Neural cell (in vitro differentiated cells): Measurements from ENCODE around the gene DOCK4. TPM values are rescaled to one million over a fixed set of nuclear protein-coding genes. Genes with fewer than 3 reads are reported as not detected.

ENCODE experiments used
- H2AFZ ChIP-seq: fragments of 200-600, 300-800 bp; sonication (generic), shearing (Covaris generic); 2 replicates; pipeline ENCODE4 v1.6.0; 2014; ENCODE audit warnings: low read depth, mild to moderate bottlenecking, antibody characterized with exemption, low read length, moderate library complexity
- H3F3A ChIP-seq: fragments of 200-600 bp; shearing (Covaris generic); 2 replicates; pipeline ENCODE4 v1.6.1; 2016; ENCODE audit warnings: mild to moderate bottlenecking, moderate library complexity, mixed read lengths, antibody characterized with exemption, low read length; ENCODE audit not compliant: insufficient read depth, poor library complexity, severe bottlenecking
- H3K27ac ChIP-seq: fragments of 200-600, 300-800 bp; sonication (generic), shearing (Covaris generic); 2 replicates; pipeline ENCODE4 v1.5.1; 2014; ENCODE audit warnings: mild to moderate bottlenecking, low read length, moderate library complexity
- H3K27me3 ChIP-seq: fragments of 300-800, 200-600 bp; sonication (generic), shearing (Covaris generic); 2 replicates; pipeline ENCODE4 v1.6.0; 2014; ENCODE audit warnings: mild to moderate bottlenecking, low read depth, low read length, moderate library complexity; ENCODE audit not compliant: insufficient read depth
- H3K36me3 ChIP-seq: fragments of 300-800, 200-600 bp; sonication (generic), shearing (Covaris generic); 2 replicates; pipeline ENCODE4 v1.5.1; 2014; ENCODE audit warnings: mild to moderate bottlenecking, antibody characterized with exemption, low read length, moderate library complexity; ENCODE audit not compliant: insufficient read depth
- H3K4me2 ChIP-seq: fragments of 300-800, 200-600 bp; sonication (generic), shearing (Covaris generic); 2 replicates; pipeline ENCODE4 v1.6.0; 2014; ENCODE audit warnings: mild to moderate bottlenecking, low read length
- H3K4me3 ChIP-seq: fragments of 300-800, 200-600 bp; sonication (generic), shearing (Covaris generic); 2 replicates; pipeline ENCODE4 v1.5.1; 2014; ENCODE audit warnings: mild to moderate bottlenecking, low read length, moderate library complexity
- H3K79me2 ChIP-seq: fragments of 200-600 bp; shearing (Covaris generic); replicated peaks from 2 replicates; pipeline ENCODE4 v1.6.0; 2014; ENCODE audit warnings: mild to moderate bottlenecking, low read length, moderate library complexity; ENCODE audit not compliant: insufficient read depth
- H3K9ac ChIP-seq: fragments of 300-800, 200-600 bp; sonication (generic), shearing (Covaris generic); 2 replicates; pipeline ENCODE4 v1.6.1; 2016; ENCODE audit warnings: mild to moderate bottlenecking, low read length, mixed read lengths
- H3K9me2 ChIP-seq: fragments of 200-600 bp; shearing (Covaris generic); 2 replicates; pipeline ENCODE4 v1.6.1; 2016; ENCODE audit warnings: mild to moderate bottlenecking, low read length, mixed read lengths; ENCODE audit not compliant: insufficient read depth
- H3K9me3 ChIP-seq: fragments of 200-600, 300-800 bp; sonication (generic), shearing (Covaris generic); 2 replicates; pipeline ENCODE4 v1.6.1; 2016; ENCODE audit warnings: mild to moderate bottlenecking, mixed run types, low read length, moderate library complexity, mixed read lengths
- H4K20me1 ChIP-seq: fragments of 200-600 bp; shearing (Covaris generic); 2 replicates; pipeline ENCODE4 v1.6.1; 2016; ENCODE audit warnings: mild to moderate bottlenecking, mixed run types; ENCODE audit not compliant: insufficient read depth
- EP300 ChIP-seq: fragments of 450-650 bp; conservative IDR thresholded peaks from 2 replicates; pipeline ENCODE4 v1.6.1; 2014; ENCODE audit warnings: antibody characterized with exemption, mild to moderate bottlenecking, moderate library complexity; ENCODE audit not compliant: poor library complexity, severe bottlenecking
- EZH2 ChIP-seq: fragments of 200-600, 300-800 bp; shearing (Covaris generic), sonication (generic); IDR thresholded peaks from 2 replicates; pipeline ENCODE4 v1.6.1; 2014; ENCODE audit warnings: antibody characterized with exemption, low read length, borderline replicate concordance, mild to moderate bottlenecking; ENCODE audit not compliant: insufficient read depth, poor library complexity, severe bottlenecking
- MXI1 ChIP-seq: fragments of 450-650 bp; conservative IDR thresholded peaks from 2 replicates; pipeline ENCODE4 v1.6.1; 2014; ENCODE audit warnings: antibody characterized with exemption, mild to moderate bottlenecking; ENCODE audit not compliant: poor library complexity, severe bottlenecking
- POLR2AphosphoS5 ChIP-seq: IDR thresholded peaks from 2 replicates; pipeline ENCODE4 v1.6.1; 2012
- RAD21 ChIP-seq: fragments of 450-650 bp; conservative IDR thresholded peaks from 2 replicates; pipeline ENCODE4 v1.6.1; 2014; ENCODE audit warnings: antibody characterized with exemption, mild to moderate bottlenecking, moderate library complexity
- SMC3 ChIP-seq: fragments of 450-650 bp; conservative IDR thresholded peaks from 2 replicates; pipeline ENCODE4 v1.6.1; 2014; ENCODE audit warnings: antibody characterized with exemption, mild to moderate bottlenecking, moderate library complexity; ENCODE audit not compliant: poor library complexity
- TAF1 ChIP-seq: IDR thresholded peaks from 2 replicates; pipeline ENCODE4 v1.6.1; 2012; ENCODE audit warnings: low read depth
- polyA plus RNA-seq: library from polyadenylated mRNA; depleted of rRNA; stranded (reverse); fragments of >200 nt; gene quantifications from 2 replicates; pipeline ENCODE4 v1.2.3, GENCODE V29; 2014
- TF ChIP-seq, protein P1 (sequence below): IDR thresholded peaks from 2 replicates; pipeline ENCODE4 v1.6.1; 2012; ENCODE audit warnings: borderline replicate concordance
- TF ChIP-seq, protein P2 (sequence below): fragments of 450-650 bp; IDR thresholded peaks from 2 replicates; pipeline ENCODE4 v1.5.1; 2014; ENCODE audit warnings: antibody characterized with exemption, mild to moderate bottlenecking, moderate library complexity; ENCODE audit not compliant: poor library complexity, severe bottlenecking

Gene DOCK4
- polyA plus RNA-seq, 1 donor from 2014 or later: 28.1 TPM

DNA sequence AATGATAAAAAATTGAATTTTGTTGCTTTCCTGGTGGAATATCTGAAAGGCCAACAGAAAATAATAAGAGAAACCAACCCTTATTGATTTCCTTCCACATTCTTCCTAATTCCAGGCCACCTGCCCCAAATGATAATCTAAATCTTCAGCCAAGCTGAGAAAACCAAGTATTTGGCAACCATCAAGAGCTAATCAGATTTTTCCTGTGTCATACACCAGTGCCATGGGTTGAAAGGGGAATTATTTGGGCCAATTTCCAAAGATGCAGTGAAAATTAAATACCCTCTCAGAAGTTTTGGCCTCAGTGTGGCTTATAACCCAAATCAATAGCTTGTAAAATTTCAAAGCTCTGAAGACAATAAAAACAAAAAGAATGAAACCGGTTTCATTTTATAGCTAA, 70.4 kb downstream of the DOCK4 start:
- no peaks in the 10 kb centered on the region for H3F3A ChIP-seq
- no peaks in the 10 kb centered on the region for H3K36me3 ChIP-seq
- H3K9me2 ChIP-seq: no peaks in the 10 kb centered on the region
- H3K9me3 ChIP-seq: no peaks in the 10 kb centered on the region
- H3K9ac ChIP-seq: no peak overlapping the region
- H3K79me2 ChIP-seq: no peaks in the 10 kb centered on the region
- H4K20me1 ChIP-seq: no peaks in the 10 kb centered on the region
- H3K4me3 ChIP-seq: no peak overlapping the region
- no peak overlapping the region for H3K4me2 ChIP-seq
- H3K27me3 ChIP-seq: no peaks in the 10 kb centered on the region
- H3K27ac ChIP-seq: peak overlapping the region; percentile 1
- TF ChIP-seq EP300: no peak
- TF ChIP-seq TAF1: no peak
- TF ChIP-seq, protein P1, sequence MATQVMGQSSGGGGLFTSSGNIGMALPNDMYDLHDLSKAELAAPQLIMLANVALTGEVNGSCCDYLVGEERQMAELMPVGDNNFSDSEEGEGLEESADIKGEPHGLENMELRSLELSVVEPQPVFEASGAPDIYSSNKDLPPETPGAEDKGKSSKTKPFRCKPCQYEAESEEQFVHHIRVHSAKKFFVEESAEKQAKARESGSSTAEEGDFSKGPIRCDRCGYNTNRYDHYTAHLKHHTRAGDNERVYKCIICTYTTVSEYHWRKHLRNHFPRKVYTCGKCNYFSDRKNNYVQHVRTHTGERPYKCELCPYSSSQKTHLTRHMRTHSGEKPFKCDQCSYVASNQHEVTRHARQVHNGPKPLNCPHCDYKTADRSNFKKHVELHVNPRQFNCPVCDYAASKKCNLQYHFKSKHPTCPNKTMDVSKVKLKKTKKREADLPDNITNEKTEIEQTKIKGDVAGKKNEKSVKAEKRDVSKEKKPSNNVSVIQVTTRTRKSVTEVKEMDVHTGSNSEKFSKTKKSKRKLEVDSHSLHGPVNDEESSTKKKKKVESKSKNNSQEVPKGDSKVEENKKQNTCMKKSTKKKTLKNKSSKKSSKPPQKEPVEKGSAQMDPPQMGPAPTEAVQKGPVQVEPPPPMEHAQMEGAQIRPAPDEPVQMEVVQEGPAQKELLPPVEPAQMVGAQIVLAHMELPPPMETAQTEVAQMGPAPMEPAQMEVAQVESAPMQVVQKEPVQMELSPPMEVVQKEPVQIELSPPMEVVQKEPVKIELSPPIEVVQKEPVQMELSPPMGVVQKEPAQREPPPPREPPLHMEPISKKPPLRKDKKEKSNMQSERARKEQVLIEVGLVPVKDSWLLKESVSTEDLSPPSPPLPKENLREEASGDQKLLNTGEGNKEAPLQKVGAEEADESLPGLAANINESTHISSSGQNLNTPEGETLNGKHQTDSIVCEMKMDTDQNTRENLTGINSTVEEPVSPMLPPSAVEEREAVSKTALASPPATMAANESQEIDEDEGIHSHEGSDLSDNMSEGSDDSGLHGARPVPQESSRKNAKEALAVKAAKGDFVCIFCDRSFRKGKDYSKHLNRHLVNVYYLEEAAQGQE: no peak
- no peak for TF ChIP-seq MXI1
- no peak for TF ChIP-seq SMC3
- TF ChIP-seq POLR2AphosphoS5: no peak
- TF ChIP-seq EZH2: no peak
- TF ChIP-seq RAD21: no peak
- H2AFZ ChIP-seq: no peak overlapping the region

- Histone ChIP-seq H3K27ac (no peak overlapping the region), H3K79me2 (no peaks in the 10 kb centered on the region)
Observed at GRCh38 chr7:112134039-112134438, 72.2 kb downstream of the DOCK4 start.

More at GRCh38 chr7:112134039-112134438, 72.2 kb downstream of the DOCK4 start:
- H3K27me3 ChIP-seq: no peaks in the 10 kb centered on the region
- no peak overlapping the region for H3K4me3 ChIP-seq
- TF ChIP-seq, protein P1: no peak
- TF ChIP-seq TAF1 (no peak), POLR2AphosphoS5 (no peak), SMC3 (no peak)
- TF ChIP-seq, protein P2, sequence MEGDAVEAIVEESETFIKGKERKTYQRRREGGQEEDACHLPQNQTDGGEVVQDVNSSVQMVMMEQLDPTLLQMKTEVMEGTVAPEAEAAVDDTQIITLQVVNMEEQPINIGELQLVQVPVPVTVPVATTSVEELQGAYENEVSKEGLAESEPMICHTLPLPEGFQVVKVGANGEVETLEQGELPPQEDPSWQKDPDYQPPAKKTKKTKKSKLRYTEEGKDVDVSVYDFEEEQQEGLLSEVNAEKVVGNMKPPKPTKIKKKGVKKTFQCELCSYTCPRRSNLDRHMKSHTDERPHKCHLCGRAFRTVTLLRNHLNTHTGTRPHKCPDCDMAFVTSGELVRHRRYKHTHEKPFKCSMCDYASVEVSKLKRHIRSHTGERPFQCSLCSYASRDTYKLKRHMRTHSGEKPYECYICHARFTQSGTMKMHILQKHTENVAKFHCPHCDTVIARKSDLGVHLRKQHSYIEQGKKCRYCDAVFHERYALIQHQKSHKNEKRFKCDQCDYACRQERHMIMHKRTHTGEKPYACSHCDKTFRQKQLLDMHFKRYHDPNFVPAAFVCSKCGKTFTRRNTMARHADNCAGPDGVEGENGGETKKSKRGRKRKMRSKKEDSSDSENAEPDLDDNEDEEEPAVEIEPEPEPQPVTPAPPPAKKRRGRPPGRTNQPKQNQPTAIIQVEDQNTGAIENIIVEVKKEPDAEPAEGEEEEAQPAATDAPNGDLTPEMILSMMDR: no peak
- H3K9me2 ChIP-seq: no peaks in the 10 kb centered on the region
- H3F3A ChIP-seq: no peaks in the 10 kb centered on the region
- H2AFZ ChIP-seq: no peak overlapping the region
- H3K9me3 ChIP-seq: no peaks in the 10 kb centered on the region
- H3K9ac ChIP-seq: no peak overlapping the region
- no peak overlapping the region for H3K4me2 ChIP-seq
- no peaks in the 10 kb centered on the region for H3K36me3 ChIP-seq
- no peaks in the 10 kb centered on the region for H4K20me1 ChIP-seq
